ENCODE data around the gene SEPTIN6.
A peak's percentile ranks its signal among the peaks of the same experiment; 100 is the strongest.

Gene SEPTIN6

DNA sequence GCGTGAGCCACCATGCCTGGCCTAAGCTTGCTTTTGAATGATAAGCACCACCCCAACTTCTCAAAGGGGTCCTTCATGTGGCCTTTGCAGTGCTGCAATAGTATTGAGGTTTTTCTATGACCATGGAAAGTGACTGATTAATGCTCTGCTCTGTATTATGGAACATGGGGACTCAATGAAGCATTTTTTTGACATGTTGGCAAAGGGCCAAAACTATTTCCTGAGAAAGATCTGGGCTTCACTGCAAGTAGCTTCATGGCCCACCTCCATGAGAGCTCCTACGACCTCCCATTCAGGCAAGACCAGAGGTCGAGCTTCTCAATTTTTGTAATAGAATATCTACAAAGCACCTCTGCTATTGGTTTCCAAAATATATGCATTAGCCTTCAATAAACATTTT lies 16.7 kb upstream of the SEPTIN6 start:
- H3K56ac ChIP-seq (ENCODE audit: low read length): no peak overlapping the region
- H3K79me2 ChIP-seq (ENCODE audit: control insufficient read depth, insufficient read depth, low read length): no peaks in the 10 kb centered on the region
- no peak overlapping the region for H2BK15ac ChIP-seq (replicated peaks; ENCODE audit: low read depth)
- H3K4me2 ChIP-seq (ENCODE audit: low read length): no peak overlapping the region
- no peaks in the 10 kb centered on the region for H3K27me3 ChIP-seq (ENCODE audit: insufficient read depth, low read length, poor library complexity)
- H2AK5ac ChIP-seq (ENCODE audit: low read length): no peak overlapping the region
- no peaks in the 10 kb centered on the region for H3K36me3 ChIP-seq (ENCODE audit: control insufficient read depth, insufficient read depth, low read length)
- H3K23ac ChIP-seq (ENCODE audit: low read length): no peak overlapping the region
- WGBS (ENCODE audit: extremely low coverage, insufficient coverage, low lambda C conversion rate): no CpG with 5 or more reads among the region's 3 CpGs
- no peak overlapping the region for H3K18ac ChIP-seq (ENCODE audit: low read length)
- no peak overlapping the region for H3K4ac ChIP-seq (ENCODE audit: low read depth, low read length)
- H3K4me1 ChIP-seq (ENCODE audit: control insufficient read depth, low read depth, low read length): no peaks in the 10 kb centered on the region
- no peak overlapping the region for H3K27ac ChIP-seq (ENCODE audit: low read depth, low read length)
- no peak overlapping the region for H3K9ac ChIP-seq (ENCODE audit: low read length)
- H4K5ac ChIP-seq (ENCODE audit: low read length): no peak overlapping the region
- no peak overlapping the region for H2BK120ac ChIP-seq (ENCODE audit: low read depth, low read length)
- DNase-seq: no peak
- H3K79me1 ChIP-seq (ENCODE audit: low read length): no peaks in the 10 kb centered on the region
- H3K4me3 ChIP-seq (ENCODE audit: low read length): no peak overlapping the region
- no peak overlapping the region for H4K8ac ChIP-seq (ENCODE audit: low read depth, low read length)
- no peak overlapping the region for H2BK5ac ChIP-seq (ENCODE audit: low read length)

- DNase-seq: no peak
- Histone ChIP-seq H3K4ac (ENCODE audit: low read depth, low read length) (no peak overlapping the region), H3K9ac (ENCODE audit: low read length) (no peak overlapping the region), H3K27ac (ENCODE audit: low read depth, low read length) (no peak overlapping the region), H4K5ac (ENCODE audit: low read length) (no peak overlapping the region), H3K36me3 (ENCODE audit: control insufficient read depth, insufficient read depth, low read length) (no peaks in the 10 kb centered on the region), H3K4me1 (ENCODE audit: control insufficient read depth, low read depth, low read length) (no peaks in the 10 kb centered on the region), H2AK5ac (ENCODE audit: low read length) (no peak overlapping the region), H3K56ac (ENCODE audit: low read length) (no peak overlapping the region), H3K4me3 (ENCODE audit: low read length) (no peak overlapping the region), H3K79me1 (ENCODE audit: low read length) (no peaks in the 10 kb centered on the region), H4K8ac (ENCODE audit: low read depth, low read length) (no peak overlapping the region), H3K27me3 (ENCODE audit: insufficient read depth, low read length, poor library complexity) (no peaks in the 10 kb centered on the region), H3K23ac (ENCODE audit: low read length) (no peak overlapping the region), H2BK5ac (ENCODE audit: low read length) (no peak overlapping the region), H2BK15ac (replicated peaks; ENCODE audit: low read depth) (no peak overlapping the region), H2BK120ac (ENCODE audit: low read depth, low read length) (no peak overlapping the region), H3K4me2 (ENCODE audit: low read length) (no peak overlapping the region), H3K18ac (ENCODE audit: low read length) (no peak overlapping the region), H3K79me2 (ENCODE audit: control insufficient read depth, insufficient read depth, low read length) (no peaks in the 10 kb centered on the region)
- WGBS (ENCODE audit: extremely low coverage, insufficient coverage, low lambda C conversion rate): no CpG with 5 or more reads among the region's 2 CpGs
Measured at GRCh38 chrX:119708936-119709335, 16.0 kb upstream of the SEPTIN6 start.

DNA sequence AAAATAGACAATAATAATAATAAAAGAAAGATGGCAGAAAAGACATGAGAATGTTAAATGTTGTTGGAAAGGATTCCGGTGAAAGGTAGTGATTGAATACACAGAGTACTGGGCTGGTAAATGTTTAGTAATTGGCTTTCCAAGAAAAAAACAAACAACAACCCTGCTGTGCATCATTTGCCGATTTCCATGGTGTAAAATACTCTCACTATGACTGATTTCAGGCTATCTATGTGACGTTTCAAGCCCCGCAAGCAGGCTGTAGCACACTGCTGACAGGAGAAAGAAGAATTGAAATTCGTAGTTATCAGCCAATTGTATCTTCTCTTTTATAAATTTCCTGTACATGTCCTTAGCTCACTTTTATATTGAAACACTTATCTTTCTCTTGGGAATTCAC lies 13.6 kb upstream of the SEPTIN6 start:
- Histone ChIP-seq H2BK5ac (ENCODE audit: low read length) (no peak overlapping the region), H3K4me2 (ENCODE audit: low read length) (no peak overlapping the region), H2BK120ac (ENCODE audit: low read depth, low read length) (no peak overlapping the region), H3K23ac (ENCODE audit: low read length) (no peak overlapping the region), H3K79me1 (ENCODE audit: low read length) (no peaks in the 10 kb centered on the region), H3K56ac (ENCODE audit: low read length) (no peak overlapping the region), H3K27ac (ENCODE audit: low read depth, low read length) (no peak overlapping the region), H2AK5ac (ENCODE audit: low read length) (no peak overlapping the region), H4K5ac (ENCODE audit: low read length) (no peak overlapping the region), H4K8ac (ENCODE audit: low read depth, low read length) (no peak overlapping the region), H3K18ac (ENCODE audit: low read length) (no peak overlapping the region), H3K4ac (ENCODE audit: low read depth, low read length) (no peak overlapping the region), H3K79me2 (ENCODE audit: control insufficient read depth, insufficient read depth, low read length) (no peaks in the 10 kb centered on the region), H3K36me3 (ENCODE audit: control insufficient read depth, insufficient read depth, low read length) (no peaks in the 10 kb centered on the region), H3K4me3 (ENCODE audit: low read length) (no peak overlapping the region), H3K4me1 (ENCODE audit: control insufficient read depth, low read depth, low read length) (no peaks in the 10 kb centered on the region), H2BK15ac (replicated peaks; ENCODE audit: low read depth) (no peak overlapping the region), H3K27me3 (ENCODE audit: insufficient read depth, low read length, poor library complexity) (no peaks in the 10 kb centered on the region), H3K9ac (ENCODE audit: low read length) (no peak overlapping the region)
- WGBS (ENCODE audit: extremely low coverage, insufficient coverage, low lambda C conversion rate): no CpG with 5 or more reads among the region's 5 CpGs
- no peak for DNase-seq

DNA sequence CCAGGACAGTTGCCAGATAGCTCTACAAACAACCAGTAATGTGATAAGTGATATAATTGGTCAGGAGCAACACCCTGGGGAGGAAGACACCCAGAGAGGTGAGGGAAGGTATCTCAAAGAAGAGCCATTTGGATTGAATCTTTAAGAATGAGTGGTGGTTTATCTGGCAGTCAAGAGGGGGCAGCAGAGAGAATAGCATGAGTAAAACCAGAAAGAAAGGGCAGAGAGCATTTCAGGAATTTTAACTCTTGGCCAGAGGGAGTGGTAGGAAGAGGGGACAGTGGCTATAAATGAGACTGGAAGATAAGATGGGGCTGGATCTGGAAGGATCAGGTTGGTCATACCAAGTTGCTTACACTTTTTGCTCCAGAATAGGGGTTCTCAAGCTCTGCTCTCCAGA lies 5.9 kb upstream of the SEPTIN6 start:
- H3K27me3 ChIP-seq (ENCODE audit: insufficient read depth, low read length, poor library complexity): no peaks in the 10 kb centered on the region
- H4K8ac ChIP-seq (ENCODE audit: low read depth, low read length): no peak overlapping the region
- no peak overlapping the region for H3K4me2 ChIP-seq (ENCODE audit: low read length)
- H2BK15ac ChIP-seq (replicated peaks; ENCODE audit: low read depth): no peak overlapping the region
- H3K23ac ChIP-seq (ENCODE audit: low read length): no peak overlapping the region
- no peaks in the 10 kb centered on the region for H3K36me3 ChIP-seq (ENCODE audit: control insufficient read depth, insufficient read depth, low read length)
- H3K27ac ChIP-seq (ENCODE audit: low read depth, low read length): no peak overlapping the region
- H3K4me3 ChIP-seq (ENCODE audit: low read length): no peak overlapping the region
- H3K4ac ChIP-seq (ENCODE audit: low read depth, low read length): no peak overlapping the region
- no peak overlapping the region for H4K5ac ChIP-seq (ENCODE audit: low read length)
- no peak overlapping the region for H2BK5ac ChIP-seq (ENCODE audit: low read length)
- H2BK120ac ChIP-seq (ENCODE audit: low read depth, low read length): no peak overlapping the region
- no peaks in the 10 kb centered on the region for H3K4me1 ChIP-seq (ENCODE audit: control insufficient read depth, low read depth, low read length)
- no peaks in the 10 kb centered on the region for H3K79me2 ChIP-seq (ENCODE audit: control insufficient read depth, insufficient read depth, low read length)
- H3K56ac ChIP-seq (ENCODE audit: low read length): no peak overlapping the region
- no peak overlapping the region for H3K18ac ChIP-seq (ENCODE audit: low read length)
- no peak overlapping the region for H2AK5ac ChIP-seq (ENCODE audit: low read length)
- H3K9ac ChIP-seq (ENCODE audit: low read length): no peak overlapping the region
- H3K79me1 ChIP-seq (ENCODE audit: low read length): no peaks in the 10 kb centered on the region
- DNase-seq: peak; percentile 89

- Histone ChIP-seq H4K5ac (ENCODE audit: low read length) (no peak overlapping the region), H3K27ac (ENCODE audit: low read depth, low read length) (no peak overlapping the region), H3K27me3 (ENCODE audit: insufficient read depth, low read length, poor library complexity) (no peaks in the 10 kb centered on the region), H2BK120ac (ENCODE audit: low read depth, low read length) (no peak overlapping the region), H3K4me2 (ENCODE audit: low read length) (no peak overlapping the region), H2BK5ac (ENCODE audit: low read length) (no peak overlapping the region), H3K79me2 (ENCODE audit: control insufficient read depth, insufficient read depth, low read length) (no peaks in the 10 kb centered on the region), H3K4ac (ENCODE audit: low read depth, low read length) (no peak overlapping the region), H4K8ac (ENCODE audit: low read depth, low read length) (no peak overlapping the region), H3K36me3 (ENCODE audit: control insufficient read depth, insufficient read depth, low read length) (no peaks in the 10 kb centered on the region), H3K56ac (ENCODE audit: low read length) (no peak overlapping the region), H3K79me1 (ENCODE audit: low read length) (no peaks in the 10 kb centered on the region), H3K23ac (ENCODE audit: low read length) (no peak overlapping the region), H3K4me1 (ENCODE audit: control insufficient read depth, low read depth, low read length) (no peaks in the 10 kb centered on the region), H2BK15ac (replicated peaks; ENCODE audit: low read depth) (no peak overlapping the region), H3K4me3 (ENCODE audit: low read length) (no peak overlapping the region), H2AK5ac (ENCODE audit: low read length) (no peak overlapping the region), H3K9ac (ENCODE audit: low read length) (no peak overlapping the region), H3K18ac (ENCODE audit: low read length) (no peak overlapping the region)
- no peak for DNase-seq
- no CpG with 5 or more reads among the region's 9 CpGs for WGBS (ENCODE audit: extremely low coverage, insufficient coverage, low lambda C conversion rate)
Measured at GRCh38 chrX:119696251-119696890, 3.4 kb upstream of the SEPTIN6 start.

- Histone ChIP-seq H3K9ac (ENCODE audit: low read length) (no peak overlapping the region), H2AK5ac (ENCODE audit: low read length) (no peak overlapping the region), H3K18ac (ENCODE audit: low read length) (no peak overlapping the region), H4K5ac (ENCODE audit: low read length) (no peak overlapping the region), H3K79me1 (ENCODE audit: low read length) (no peaks in the 10 kb centered on the region), H3K4ac (ENCODE audit: low read depth, low read length) (no peak overlapping the region), H3K56ac (ENCODE audit: low read length) (no peak overlapping the region), H2BK120ac (ENCODE audit: low read depth, low read length) (no peak overlapping the region), H3K23ac (ENCODE audit: low read length) (no peak overlapping the region), H3K4me2 (ENCODE audit: low read length) (no peak overlapping the region), H3K79me2 (ENCODE audit: control insufficient read depth, insufficient read depth, low read length) (no peaks in the 10 kb centered on the region), H3K36me3 (ENCODE audit: control insufficient read depth, insufficient read depth, low read length) (no peaks in the 10 kb centered on the region), H2BK15ac (replicated peaks; ENCODE audit: low read depth) (no peak overlapping the region), H3K4me3 (ENCODE audit: low read length) (no peak overlapping the region), H4K8ac (ENCODE audit: low read depth, low read length) (no peak overlapping the region), H3K27ac (ENCODE audit: low read depth, low read length) (no peak overlapping the region), H3K4me1 (ENCODE audit: control insufficient read depth, low read depth, low read length) (no peaks in the 10 kb centered on the region), H3K27me3 (ENCODE audit: insufficient read depth, low read length, poor library complexity) (no peaks in the 10 kb centered on the region), H2BK5ac (ENCODE audit: low read length) (no peak overlapping the region)
- no CpG with 5 or more reads among the region's 12 CpGs for WGBS (ENCODE audit: extremely low coverage, insufficient coverage, low lambda C conversion rate)
- no peak for DNase-seq
Measured at GRCh38 chrX:119695535-119696050, 2.6 kb upstream of the SEPTIN6 start.
